Measurements from ENCODE around the gene RUNX1.

RUNX1 gene

DNA sequence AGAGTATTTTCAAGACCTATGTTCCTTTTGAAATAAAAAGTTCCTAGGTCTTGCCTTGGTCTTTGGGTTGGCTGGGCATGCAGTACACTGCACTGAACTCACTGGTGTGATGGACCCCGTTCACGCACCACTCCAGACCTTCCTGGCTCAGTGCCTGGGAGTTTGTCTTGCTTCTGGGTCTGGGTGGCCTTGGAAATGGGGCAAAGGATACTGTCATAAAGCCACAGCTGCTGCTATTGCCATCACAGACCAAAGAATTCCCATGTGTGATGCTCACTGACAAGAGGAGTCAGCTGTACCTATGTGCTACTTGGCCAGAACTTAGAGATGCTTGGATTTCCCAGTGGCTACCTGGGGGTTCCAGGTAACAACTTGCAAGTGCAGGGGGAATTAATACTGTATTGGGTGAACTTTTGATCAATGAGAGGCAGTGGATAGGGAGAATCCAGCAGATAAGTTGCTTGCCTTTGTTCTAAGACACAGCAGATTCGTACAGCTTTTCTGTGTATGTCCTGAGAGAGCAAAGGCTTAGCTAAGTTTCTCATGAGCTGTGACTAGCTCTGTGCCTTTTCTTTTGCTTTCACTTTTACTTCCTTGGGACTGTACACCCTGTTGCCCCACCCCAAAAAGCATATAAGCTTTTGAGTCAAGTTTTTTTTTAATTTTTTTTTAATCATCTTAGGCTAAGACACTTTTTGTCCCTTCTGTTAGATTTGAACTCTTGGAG is 115.3 kb downstream of the RUNX1 start:
- H3K27me3 ChIP-seq (replicated peaks; ENCODE audit: control insufficient read depth, insufficient read depth, low read length) = no peaks in the 10 kb centered on the region
- H3K4me3 ChIP-seq (replicated peaks; ENCODE audit: low read depth, low read length) = no peak overlapping the region
- H3K36me3 ChIP-seq (ENCODE audit: control insufficient read depth, insufficient read depth, low read length) = no peaks in the 10 kb centered on the region
- TF ChIP-seq, protein P1, sequence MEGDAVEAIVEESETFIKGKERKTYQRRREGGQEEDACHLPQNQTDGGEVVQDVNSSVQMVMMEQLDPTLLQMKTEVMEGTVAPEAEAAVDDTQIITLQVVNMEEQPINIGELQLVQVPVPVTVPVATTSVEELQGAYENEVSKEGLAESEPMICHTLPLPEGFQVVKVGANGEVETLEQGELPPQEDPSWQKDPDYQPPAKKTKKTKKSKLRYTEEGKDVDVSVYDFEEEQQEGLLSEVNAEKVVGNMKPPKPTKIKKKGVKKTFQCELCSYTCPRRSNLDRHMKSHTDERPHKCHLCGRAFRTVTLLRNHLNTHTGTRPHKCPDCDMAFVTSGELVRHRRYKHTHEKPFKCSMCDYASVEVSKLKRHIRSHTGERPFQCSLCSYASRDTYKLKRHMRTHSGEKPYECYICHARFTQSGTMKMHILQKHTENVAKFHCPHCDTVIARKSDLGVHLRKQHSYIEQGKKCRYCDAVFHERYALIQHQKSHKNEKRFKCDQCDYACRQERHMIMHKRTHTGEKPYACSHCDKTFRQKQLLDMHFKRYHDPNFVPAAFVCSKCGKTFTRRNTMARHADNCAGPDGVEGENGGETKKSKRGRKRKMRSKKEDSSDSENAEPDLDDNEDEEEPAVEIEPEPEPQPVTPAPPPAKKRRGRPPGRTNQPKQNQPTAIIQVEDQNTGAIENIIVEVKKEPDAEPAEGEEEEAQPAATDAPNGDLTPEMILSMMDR (IDR thresholded peaks at IDR 0.05; ENCODE audit: insufficient read depth, low read length, poor library complexity, severe bottlenecking) = no peak
- DNase-seq (ENCODE audit: extremely low read depth, insufficient read length) = no peak

DNA sequence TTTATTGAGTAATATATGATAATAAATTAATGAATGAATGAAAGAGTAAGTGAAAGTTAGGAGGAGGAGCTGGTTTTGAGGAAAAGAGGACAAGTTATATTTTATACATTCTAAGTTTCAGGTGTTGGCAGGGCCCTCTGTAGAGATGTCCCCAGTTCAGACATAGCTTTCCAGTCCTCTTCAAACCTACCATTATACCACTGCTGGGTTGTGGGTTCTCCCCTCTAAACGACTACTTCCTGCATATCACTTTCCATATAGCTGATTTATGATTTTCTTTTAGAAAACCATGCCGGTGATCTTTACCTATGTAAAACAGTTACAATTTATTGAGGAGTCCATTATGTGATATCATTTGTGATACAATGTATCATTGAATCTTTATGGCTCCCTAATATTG is 116.9 kb downstream of the RUNX1 start:
- DNase-seq (ENCODE audit: extremely low read depth, insufficient read length) = no peak
- H3K4me3 ChIP-seq (replicated peaks; ENCODE audit: low read depth, low read length) = no peak overlapping the region
- TF ChIP-seq, protein P1 (IDR thresholded peaks at IDR 0.05; ENCODE audit: insufficient read depth, low read length, poor library complexity, severe bottlenecking) = no peak
- no peaks in the 10 kb centered on the region for H3K27me3 ChIP-seq (replicated peaks; ENCODE audit: control insufficient read depth, insufficient read depth, low read length)
- H3K36me3 ChIP-seq (ENCODE audit: control insufficient read depth, insufficient read depth, low read length) = no peaks in the 10 kb centered on the region

DNA sequence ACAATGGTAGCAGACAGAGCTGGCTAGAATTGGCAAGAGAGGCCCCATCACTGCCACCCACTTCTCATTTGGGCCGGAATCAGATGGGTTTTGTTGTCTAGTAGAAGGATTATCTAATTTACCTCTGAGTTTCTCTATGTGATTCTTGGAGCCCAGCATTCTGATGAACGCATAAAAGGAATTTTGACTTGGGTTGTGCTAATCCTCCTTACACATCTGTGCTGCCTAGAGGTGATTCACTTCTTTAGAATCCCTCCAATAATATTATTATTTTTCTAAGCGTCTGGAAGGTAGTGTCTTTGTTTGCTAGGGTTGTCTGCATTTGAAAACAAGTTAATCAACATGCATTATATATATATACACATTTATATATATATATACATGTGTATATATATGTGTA is 118.1 kb downstream of the RUNX1 start:
- H3K4me3 ChIP-seq (replicated peaks; ENCODE audit: low read depth, low read length) = no peak overlapping the region
- H3K27me3 ChIP-seq (replicated peaks; ENCODE audit: control insufficient read depth, insufficient read depth, low read length) = no peaks in the 10 kb centered on the region
- H3K36me3 ChIP-seq (ENCODE audit: control insufficient read depth, insufficient read depth, low read length) = no peaks in the 10 kb centered on the region
- TF ChIP-seq, protein P1 (IDR thresholded peaks at IDR 0.05; ENCODE audit: insufficient read depth, low read length, poor library complexity, severe bottlenecking) = no peak
- DNase-seq (ENCODE audit: extremely low read depth, insufficient read length) = no peak

DNA sequence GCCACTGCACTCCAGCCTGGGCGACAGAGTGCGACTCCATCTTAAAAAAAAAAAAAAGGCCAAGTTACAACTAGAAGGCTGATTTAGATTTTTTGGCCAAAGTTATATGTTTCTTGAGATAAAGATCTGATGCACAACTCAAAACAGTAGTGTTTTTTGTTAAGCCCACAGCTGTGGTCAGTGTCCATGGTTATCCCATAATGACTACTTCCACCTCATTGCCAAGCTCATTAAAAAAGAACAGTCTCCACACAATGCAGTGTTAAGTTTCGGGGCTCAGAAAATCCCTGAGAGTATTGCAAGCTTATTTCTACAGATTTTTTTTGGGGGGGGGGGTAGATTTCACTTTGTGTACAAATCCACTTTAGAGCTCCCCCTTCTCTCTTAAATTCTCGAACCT is 120.5 kb downstream of the RUNX1 start:
- Histone ChIP-seq H3K4me3 (replicated peaks; ENCODE audit: low read depth, low read length) (no peak overlapping the region), H3K36me3 (ENCODE audit: control insufficient read depth, insufficient read depth, low read length) (no peaks in the 10 kb centered on the region), H3K27me3 (replicated peaks; ENCODE audit: control insufficient read depth, insufficient read depth, low read length) (no peaks in the 10 kb centered on the region)
- no peak for DNase-seq (ENCODE audit: extremely low read depth, insufficient read length)
- TF ChIP-seq, protein P1 (IDR thresholded peaks at IDR 0.05; ENCODE audit: insufficient read depth, low read length, poor library complexity, severe bottlenecking) = no peak

DNA sequence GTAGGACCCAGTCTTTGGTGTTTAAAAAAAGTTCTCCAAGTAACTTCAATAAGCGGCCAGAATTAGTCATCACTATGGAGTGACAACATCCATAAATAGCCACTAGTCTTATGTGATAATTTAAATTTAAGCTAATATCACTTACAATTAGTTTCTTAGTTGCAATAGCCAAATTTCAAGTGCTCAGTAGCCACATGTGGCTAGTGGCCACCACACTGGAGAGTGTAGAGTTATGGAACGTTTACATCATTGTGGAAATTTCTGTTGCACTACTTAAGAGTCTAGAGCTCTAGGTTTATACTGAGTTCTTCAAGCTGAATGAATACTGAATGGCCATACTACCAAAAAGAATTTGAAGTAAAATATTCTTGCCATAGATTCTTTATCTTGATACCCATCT is 121.1 kb downstream of the RUNX1 start:
- H3K27me3 ChIP-seq (replicated peaks; ENCODE audit: control insufficient read depth, insufficient read depth, low read length) = no peaks in the 10 kb centered on the region

More for the DNA sequence above, 121.1 kb downstream of the RUNX1 start:
- TF ChIP-seq, protein P1 (IDR thresholded peaks at IDR 0.05; ENCODE audit: insufficient read depth, low read length, poor library complexity, severe bottlenecking) = no peak
- Histone ChIP-seq H3K4me3 (replicated peaks; ENCODE audit: low read depth, low read length) (no peak overlapping the region), H3K36me3 (ENCODE audit: control insufficient read depth, insufficient read depth, low read length) (no peaks in the 10 kb centered on the region)
- no peak for DNase-seq (ENCODE audit: extremely low read depth, insufficient read length)
